ENCODE measurements around the gene RCAN2. TPM values are rescaled to one million over a fixed set of nuclear protein-coding genes. Genes with fewer than 3 reads are reported as not detected.

Gene RCAN2
- total RNA-seq, 6 experiments from 2014 or later, result 0.06 to 1.00 (median 0.31) TPM; not detected in 2

DNA sequence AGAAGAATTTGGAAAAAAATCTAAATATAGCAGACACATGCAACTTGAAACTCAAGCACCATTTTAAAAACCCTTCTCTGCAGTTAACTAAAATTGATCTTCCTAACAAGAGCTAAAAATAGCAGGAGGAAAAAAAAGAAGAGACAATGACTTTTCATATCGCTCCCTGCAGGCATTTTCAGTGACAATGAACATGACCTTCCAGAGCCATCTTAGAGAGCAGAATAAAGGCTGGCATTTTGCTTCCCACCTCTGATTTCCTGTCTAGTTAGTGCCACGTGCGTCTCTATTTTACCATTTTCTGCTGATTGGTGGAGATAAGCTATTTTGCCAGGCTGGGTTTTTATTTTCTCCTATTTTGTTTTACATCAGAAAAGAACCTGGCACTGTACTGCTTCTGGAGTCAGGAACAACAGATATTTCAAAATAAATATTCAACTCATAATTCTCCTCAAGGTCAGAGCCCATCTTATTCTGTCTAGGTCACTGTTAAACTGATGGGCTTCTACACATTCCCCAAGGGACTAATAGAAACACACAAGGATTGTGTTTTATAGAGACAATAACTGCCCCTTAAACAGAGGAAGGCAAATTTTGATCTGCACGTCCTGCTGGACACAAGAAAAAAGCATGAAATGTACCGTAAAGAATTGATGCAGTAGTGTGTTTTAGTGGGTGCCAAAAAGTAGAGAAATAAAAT is 250.2 kb downstream of the RCAN2 start:
- Mint-ChIP-seq H3K27me3 (ENCODE audit: insufficient read depth) (peaks cover 1% of the 10 kb centered on the region), H3K9me3 (peaks cover 42% of the 10 kb centered on the region), H3K4me1 (ENCODE audit: low read depth) (no peaks in the 10 kb centered on the region), H3K27ac (no peak overlapping the region), H3K36me3 (ENCODE audit: low read depth) (no peaks in the 10 kb centered on the region), H3K4me3 (no peak overlapping the region)
- DNase-seq, result no peak
- TF ChIP-seq, protein P1, sequence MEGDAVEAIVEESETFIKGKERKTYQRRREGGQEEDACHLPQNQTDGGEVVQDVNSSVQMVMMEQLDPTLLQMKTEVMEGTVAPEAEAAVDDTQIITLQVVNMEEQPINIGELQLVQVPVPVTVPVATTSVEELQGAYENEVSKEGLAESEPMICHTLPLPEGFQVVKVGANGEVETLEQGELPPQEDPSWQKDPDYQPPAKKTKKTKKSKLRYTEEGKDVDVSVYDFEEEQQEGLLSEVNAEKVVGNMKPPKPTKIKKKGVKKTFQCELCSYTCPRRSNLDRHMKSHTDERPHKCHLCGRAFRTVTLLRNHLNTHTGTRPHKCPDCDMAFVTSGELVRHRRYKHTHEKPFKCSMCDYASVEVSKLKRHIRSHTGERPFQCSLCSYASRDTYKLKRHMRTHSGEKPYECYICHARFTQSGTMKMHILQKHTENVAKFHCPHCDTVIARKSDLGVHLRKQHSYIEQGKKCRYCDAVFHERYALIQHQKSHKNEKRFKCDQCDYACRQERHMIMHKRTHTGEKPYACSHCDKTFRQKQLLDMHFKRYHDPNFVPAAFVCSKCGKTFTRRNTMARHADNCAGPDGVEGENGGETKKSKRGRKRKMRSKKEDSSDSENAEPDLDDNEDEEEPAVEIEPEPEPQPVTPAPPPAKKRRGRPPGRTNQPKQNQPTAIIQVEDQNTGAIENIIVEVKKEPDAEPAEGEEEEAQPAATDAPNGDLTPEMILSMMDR (IDR thresholded peaks at IDR 0.05), result no peak

DNA sequence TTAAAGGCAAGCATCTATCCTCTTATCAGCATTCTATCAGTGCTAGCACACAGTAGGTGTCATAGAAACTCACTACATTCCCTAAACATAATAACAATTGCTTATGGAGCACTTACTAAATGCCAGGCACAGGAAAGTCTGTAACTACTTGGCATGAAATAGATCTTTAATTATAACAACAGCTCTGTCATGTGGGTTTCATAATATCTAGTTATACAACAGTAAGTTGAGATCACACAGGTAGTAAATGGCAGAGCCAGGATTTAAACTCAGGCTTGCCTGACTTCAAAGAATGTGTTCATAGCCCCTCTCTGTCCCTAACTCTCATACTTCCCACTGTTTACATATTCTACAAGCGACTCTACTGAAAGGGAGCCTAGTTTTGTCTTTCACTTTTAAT is 254.5 kb downstream of the RCAN2 start:
- peaks cover 38% of the 10 kb centered on the region for H3K9me3 Mint-ChIP-seq
- no peak overlapping the region for H3K4me3 Mint-ChIP-seq
- peaks cover 1% of the 10 kb centered on the region; the same call in 1 of the 2 replicates for H3K27me3 Mint-ChIP-seq (ENCODE audit: insufficient read depth)
- TF ChIP-seq, protein P1 (IDR thresholded peaks at IDR 0.05), result no peak
- H3K36me3 Mint-ChIP-seq (ENCODE audit: low read depth), result no peaks in the 10 kb centered on the region
- no peak for DNase-seq
- H3K4me1 Mint-ChIP-seq (ENCODE audit: low read depth), result no peaks in the 10 kb centered on the region
- no peak overlapping the region for H3K27ac Mint-ChIP-seq

DNA sequence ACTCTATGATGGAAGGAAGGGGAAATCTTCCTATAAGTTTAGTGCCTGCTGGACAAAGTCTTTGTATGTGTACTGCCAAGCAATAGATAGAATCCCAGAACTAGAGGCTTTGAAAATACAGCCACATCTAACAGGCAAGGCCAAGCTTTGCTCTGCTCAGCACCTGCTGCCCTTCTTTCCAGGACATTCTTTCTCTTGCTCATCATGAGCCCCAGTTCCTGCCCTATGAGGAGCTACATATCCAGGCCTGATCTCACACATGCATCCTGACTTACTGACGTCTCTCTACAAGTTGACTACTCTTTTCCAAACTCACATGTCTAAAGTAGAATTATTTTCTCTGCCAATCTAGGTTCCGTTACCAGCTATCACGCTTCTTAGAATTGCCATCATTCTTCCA is 256.0 kb downstream of the RCAN2 start:
- DNase-seq, result no peak
- Mint-ChIP-seq H3K4me3 (no peak overlapping the region), H3K27me3 (ENCODE audit: insufficient read depth) (peaks cover 1% of the 10 kb centered on the region; the same call in 1 of the 2 replicates), H3K36me3 (ENCODE audit: low read depth) (no peaks in the 10 kb centered on the region), H3K4me1 (ENCODE audit: low read depth) (no peaks in the 10 kb centered on the region), H3K9me3 (peaks cover 47% of the 10 kb centered on the region), H3K27ac (no peak overlapping the region)
- TF ChIP-seq, protein P1 (IDR thresholded peaks at IDR 0.05), result no peak

DNA sequence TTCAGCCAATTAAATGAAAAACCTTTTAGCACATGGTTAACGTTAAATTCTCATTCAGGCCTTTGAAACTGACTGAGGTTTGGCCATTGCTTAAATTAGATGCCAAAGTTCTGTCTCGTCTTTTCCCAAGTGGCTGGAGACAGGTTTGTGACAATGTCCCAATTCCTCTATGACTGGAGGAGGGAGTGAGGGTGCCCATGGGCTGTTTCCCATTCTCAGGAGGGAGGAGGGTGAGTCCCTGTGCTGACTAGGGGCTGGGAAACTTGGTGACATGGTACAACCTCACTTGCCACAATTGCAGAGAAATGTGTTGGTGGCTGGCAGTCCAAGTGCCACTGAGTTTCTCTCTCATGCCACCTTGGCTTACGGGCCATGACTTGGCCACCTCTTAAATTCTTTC is 256.5 kb downstream of the RCAN2 start:
- Mint-ChIP-seq H3K4me3 (no peak overlapping the region), H3K27me3 (ENCODE audit: insufficient read depth) (peaks cover under 1% of the 10 kb centered on the region; the same call in 1 of the 2 replicates), H3K9me3 (peaks cover 49% of the 10 kb centered on the region), H3K4me1 (ENCODE audit: low read depth) (no peaks in the 10 kb centered on the region), H3K36me3 (ENCODE audit: low read depth) (no peaks in the 10 kb centered on the region), H3K27ac (no peak overlapping the region)
- TF ChIP-seq, protein P1 (IDR thresholded peaks at IDR 0.05), result no peak
- no peak for DNase-seq

DNA sequence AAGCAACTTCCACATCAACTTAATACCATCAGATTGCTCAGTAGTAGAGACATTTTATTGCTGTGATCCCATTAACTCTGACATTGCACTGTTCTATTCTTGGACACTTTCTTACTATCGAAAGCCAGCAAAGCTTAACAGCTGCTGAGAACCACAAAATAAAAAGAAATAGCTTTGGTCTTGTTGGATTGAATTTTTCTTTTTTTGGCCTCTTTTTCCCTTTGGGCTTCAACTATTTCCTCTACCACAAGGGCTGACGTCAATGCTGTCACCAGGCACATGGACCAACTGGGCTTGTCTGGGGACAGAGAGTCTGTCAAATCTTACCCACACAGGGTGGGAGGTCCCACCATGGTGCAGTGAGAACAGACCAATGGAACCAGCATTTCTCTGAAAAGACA is 257.1 kb downstream of the RCAN2 start:
- Mint-ChIP-seq H3K27me3 (ENCODE audit: insufficient read depth) (no peaks in the 10 kb centered on the region), H3K27ac (no peak overlapping the region)
- no peak for DNase-seq

More for the DNA sequence above, 257.1 kb downstream of the RCAN2 start:
- H3K4me3 Mint-ChIP-seq, result no peak overlapping the region
- TF ChIP-seq, protein P1 (IDR thresholded peaks at IDR 0.05), result no peak
- no peaks in the 10 kb centered on the region; the same call in 1 of the 2 replicates for H3K36me3 Mint-ChIP-seq (ENCODE audit: low read depth)
- no peaks in the 10 kb centered on the region for H3K4me1 Mint-ChIP-seq (ENCODE audit: low read depth)
- peaks cover 51% of the 10 kb centered on the region for H3K9me3 Mint-ChIP-seq
